GM12892 (cell line): ENCODE results near the gene CCL27.

ENCODE experiments used
- POLR2A ChIP-seq: IDR thresholded peaks from 2 replicates; pipeline ENCODE4 v1.6.1; 2011; ENCODE audit warnings: low read depth, low read length, control low read depth
- POLR2AphosphoS5 ChIP-seq: IDR thresholded peaks from 2 replicates; pipeline ENCODE4 v1.6.1; 2011; ENCODE audit warnings: low read depth, low read length, control low read depth

- TF ChIP-seq POLR2A (no peak), POLR2AphosphoS5 (no peak)
These were observed 34.5 kb downstream of the CCL27 start for GRCh38 chr9:34627716-34628655.
